GM12878 (cell line): ENCODE results near the gene PHACTR1. TPM values are rescaled to one million over a fixed set of nuclear protein-coding genes. Genes with fewer than 3 reads are reported as not detected.

Source experiments
- ATAC-seq: fragments of 200-7000 bp; cut with Tn5 transposase; 3 replicates; pipeline ENCODE4 v1.9.1; 2020; ENCODE audit warnings: mild to moderate bottlenecking, moderate library complexity
- BruUV-seq: library from RNA; stranded (reverse); fragments of 400-500 nt; replicated peaks from 2 replicates; lab custom pipeline; 2021; lab: Mats Ljungman, UMichigan
- CTCF ChIA-PET: fragments of 300-600 bp; sonication (Branson Sonifier 250); formaldehyde crosslinking; extraction: SDS; loops from one replicate; lab custom pipeline; 2021; ENCODE audit warnings: inconsistent platforms; lab: Yijun Ruan, JAX
- POLR2A ChIA-PET: fragments of 350-600 bp; formaldehyde crosslinking; extraction: SDS; loops from one replicate; lab custom pipeline; 2021; ENCODE audit warnings: inconsistent platforms; lab: Charles Lee
- RAD21 ChIA-PET: fragments of 300-600 bp; sonication (Branson Sonifier 250); formaldehyde crosslinking; loops from one replicate; lab custom pipeline; 2023; ENCODE audit warnings: antibody characterized with exemption; ENCODE audit not compliant: unreplicated experiment; lab: Charles Lee
- SMC1A ChIA-PET: fragments of 300-600 bp; sonication (Branson Sonifier 250); formaldehyde crosslinking; loops from one replicate; lab custom pipeline; 2023; ENCODE audit not compliant: unreplicated experiment, uncharacterized antibody; lab: Charles Lee
- DNase-seq: peaks from one replicate; pipeline ENCODE4 v3.0.0-alpha.2; 2011; ENCODE audit warnings: low read depth, low spot score
- FAIRE-seq: peaks from 3 replicates; lab custom pipeline; 2011; peaks lifted over from hg19 to GRCh38; lab: Jason Lieb, UNC
- H2AFZ ChIP-seq: 2 replicates; pipeline ENCODE4 v1.6.0; 2011; ENCODE audit warnings: low read depth, low read length, control low read depth; ENCODE audit not compliant: control insufficient read depth
- H3K27ac ChIP-seq: 2 replicates; pipeline ENCODE4 v1.5.1; 2011; ENCODE audit warnings: control low read depth; ENCODE audit not compliant: control insufficient read depth, insufficient read depth
- H3K27me3 ChIP-seq, 2 experiments: replicated peaks in 1 of 2; 2 replicates each; pipeline versions ENCODE4 v1.6.0 to v1.6.1; 2011; ENCODE audit warnings: low read length in 1 of 2; ENCODE audit not compliant: control insufficient read depth in 2 of 2, insufficient read depth in 2 of 2
- H3K36me3 ChIP-seq, 2 experiments: 2 replicates each; pipeline ENCODE4 v1.5.1; 2011; ENCODE audit warnings: low read length in 1 of 2; ENCODE audit not compliant: control insufficient read depth in 2 of 2, insufficient read depth in 2 of 2
- H3K4me1 ChIP-seq: 2 replicates; pipeline ENCODE4 v1.6.1; 2011; ENCODE audit warnings: mild to moderate bottlenecking, low read length, moderate library complexity, mixed read lengths; ENCODE audit not compliant: control insufficient read depth, insufficient read depth
- H3K4me2 ChIP-seq: 2 replicates; pipeline ENCODE4 v1.6.0; 2011; ENCODE audit warnings: control low read depth; ENCODE audit not compliant: control insufficient read depth, insufficient read depth
- H3K4me3 ChIP-seq: fragments of 200-600 bp; sonication (generic); 2 replicates; pipeline ENCODE4 v1.5.1; 2016
- H3K79me2 ChIP-seq: 2 replicates; pipeline ENCODE4 v1.6.0; 2011; ENCODE audit warnings: low read length; ENCODE audit not compliant: control insufficient read depth, insufficient read depth
- H3K9ac ChIP-seq: 2 replicates; pipeline ENCODE4 v1.8.0; 2011; ENCODE audit warnings: low read length, control low read depth, mixed read lengths; ENCODE audit not compliant: control insufficient read depth, insufficient read depth
- H3K9me3 ChIP-seq: replicated peaks from 3 replicates; pipeline ENCODE4 v1.5.1; 2011; ENCODE audit warnings: mild to moderate bottlenecking, low read length; ENCODE audit not compliant: control insufficient read depth, insufficient read depth
- H4K20me1 ChIP-seq: 2 replicates; pipeline ENCODE4 v1.6.0; 2011; ENCODE audit not compliant: control insufficient read depth, insufficient read depth
- BRCA1 ChIP-seq: IDR thresholded peaks from 2 replicates; pipeline ENCODE4 v1.6.1; 2011; ENCODE audit warnings: low read depth, low read length, improper control_type of control experiment
- EZH2 ChIP-seq: IDR thresholded peaks from 2 replicates; pipeline ENCODE4 v1.6.1; 2012; ENCODE audit warnings: low read depth, mild to moderate bottlenecking, control low read depth, inconsistent platforms, low read length, borderline replicate concordance; ENCODE audit not compliant: control insufficient read depth
- HDAC6 ChIP-seq: fragments of 200-600 bp; sonication (generic); IDR thresholded peaks from one replicate; pipeline ENCODE4 v1.8.0; 2017; ENCODE audit warnings: antibody characterized with exemption; ENCODE audit not compliant: unreplicated experiment
- JUND ChIP-seq: IDR thresholded peaks from 2 replicates; pipeline ENCODE4 v1.6.1; 2012; ENCODE audit warnings: low read depth, mild to moderate bottlenecking, low read length, improper control_type of control experiment, moderate library complexity
- PAX8 ChIP-seq: fragments of 450-650 bp; IDR thresholded peaks from 2 replicates; pipeline ENCODE4 v1.6.1; 2017; ENCODE audit warnings: mild to moderate bottlenecking, moderate library complexity
- POLR2A ChIP-seq: IDR thresholded peaks from 2 replicates; pipeline ENCODE4 v1.6.1; 2011; ENCODE audit warnings: low read depth, mild to moderate bottlenecking, low read length
- TARDBP ChIP-seq: IDR thresholded peaks from 2 replicates; pipeline ENCODE4 v1.6.1; 2016; ENCODE audit warnings: borderline replicate concordance
- TCF12 ChIP-seq: IDR thresholded peaks from 2 replicates; pipeline ENCODE4 v1.6.1; 2011; ENCODE audit warnings: low read depth, mild to moderate bottlenecking, low read length
- WGBS: methylation state at CpG from one replicate; pipeline ENCODE4 v1.1.6; 2016; ENCODE audit warnings: low lambda C conversion rate; ENCODE audit not compliant: insufficient replicate concordance, insufficient coverage; ENCODE audit errors: missing lambda C conversion rate; 5-methylcytosine and 5-hydroxymethylcytosine counted together
- in situ Hi-C: fragments of 300-500 bp; cut with MboI; formaldehyde crosslinking; loops from 9 replicates; pipeline ENCODE4 v1.14.3; 2018; ENCODE audit warnings: mixed read lengths
- intact Hi-C: fragments of 100-400 bp; cut with micrococcal nuclease; formaldehyde crosslinking; loops from one replicate; pipeline ENCODE4 v1.14.2; 2022; ENCODE audit not compliant: unreplicated experiment
- polyA plus RNA-seq, 11 experiments: library from polyadenylated mRNA; depleted of rRNA in 4 of 11; unstranded in 6 of 11; stranded (reverse) in 5 of 11; fragments of >200 nt; fragmentation: Nextera tagmentation in 4 of 11; fragmentation: Illumina TruSeq in 1 of 11; extraction: Ambion mirVana in 4 of 11; extraction: Trizol in 1 of 11; gene quantifications; 1 replicate in 1 of 11; 2 replicates in 10 of 11; pipeline versions ENCODE4 v1.2.1 to v1.2.3, GENCODE V29; 2011 to 2016; ENCODE audit warnings: inconsistent platforms in 2 of 11, missing spikeins in 2 of 11, low read depth in 1 of 11
- total RNA-seq, 4 experiments: library from RNA; depleted of rRNA in 3 of 4; stranded (reverse); fragments of >200 nt in 3 of 4; fragmentation: Illumina TruSeq in 1 of 4; extraction: Trizol in 1 of 4; gene quantifications; 2 replicates each; pipeline versions ENCODE4 v1.2.1 to v1.2.3, GENCODE V29; 2013 to 2021
- TF ChIP-seq, protein P1 (sequence below): fragments of 150-350 bp; IDR thresholded peaks from 2 replicates; pipeline ENCODE4 v1.6.1; 2014; ENCODE audit warnings: mild to moderate bottlenecking, low read depth, low read length
- TF ChIP-seq, protein P2 (sequence below): fragments of 450-650 bp; formaldehyde crosslinking; IDR thresholded peaks from 2 replicates; pipeline ENCODE4 v1.4.0; 2020; ENCODE audit warnings: mild to moderate bottlenecking, moderate library complexity
- TF ChIP-seq, protein P3 (sequence below): IDR thresholded peaks from 2 replicates; pipeline ENCODE4 v1.6.1; 2012; ENCODE audit warnings: low read depth, low read length, improper control_type of control experiment
- TF ChIP-seq, protein P4 (sequence below): fragments of 450-650 bp; IDR thresholded peaks from 2 replicates; pipeline ENCODE4 v1.6.1; 2018; ENCODE audit warnings: borderline replicate concordance, mild to moderate bottlenecking; ENCODE audit not compliant: partially characterized antibody

The PHACTR1 gene
- total and polyA plus RNA-seq, 10 of the 15 experiments (the other 5 are each of a cell fraction or from before 2014, with no cell fraction given), result 34.2 to 94.6 (median 62.3) TPM

DNA sequence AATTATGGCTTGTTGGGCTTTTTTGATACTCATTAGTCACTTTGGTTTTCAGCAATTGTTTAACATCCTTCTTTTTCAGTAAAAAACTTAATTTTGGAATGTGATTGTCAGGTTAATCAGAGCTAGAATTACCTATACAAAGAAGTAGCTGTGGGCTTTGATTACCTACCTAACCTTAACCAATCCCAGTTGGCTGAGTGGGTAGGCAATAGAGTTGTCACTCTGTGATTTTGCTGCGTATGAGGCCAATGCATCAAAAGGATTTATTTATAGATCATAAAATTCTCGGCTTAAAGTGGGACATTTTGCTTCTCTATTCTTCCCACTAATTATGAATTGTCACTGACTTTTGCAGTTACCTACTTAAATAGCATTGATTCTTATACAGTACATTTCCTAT is 111.4 kb downstream of the PHACTR1 start (continued):
- TF ChIP-seq, protein P1, sequence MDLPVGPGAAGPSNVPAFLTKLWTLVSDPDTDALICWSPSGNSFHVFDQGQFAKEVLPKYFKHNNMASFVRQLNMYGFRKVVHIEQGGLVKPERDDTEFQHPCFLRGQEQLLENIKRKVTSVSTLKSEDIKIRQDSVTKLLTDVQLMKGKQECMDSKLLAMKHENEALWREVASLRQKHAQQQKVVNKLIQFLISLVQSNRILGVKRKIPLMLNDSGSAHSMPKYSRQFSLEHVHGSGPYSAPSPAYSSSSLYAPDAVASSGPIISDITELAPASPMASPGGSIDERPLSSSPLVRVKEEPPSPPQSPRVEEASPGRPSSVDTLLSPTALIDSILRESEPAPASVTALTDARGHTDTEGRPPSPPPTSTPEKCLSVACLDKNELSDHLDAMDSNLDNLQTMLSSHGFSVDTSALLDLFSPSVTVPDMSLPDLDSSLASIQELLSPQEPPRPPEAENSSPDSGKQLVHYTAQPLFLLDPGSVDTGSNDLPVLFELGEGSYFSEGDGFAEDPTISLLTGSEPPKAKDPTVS, result no peak

DNA sequence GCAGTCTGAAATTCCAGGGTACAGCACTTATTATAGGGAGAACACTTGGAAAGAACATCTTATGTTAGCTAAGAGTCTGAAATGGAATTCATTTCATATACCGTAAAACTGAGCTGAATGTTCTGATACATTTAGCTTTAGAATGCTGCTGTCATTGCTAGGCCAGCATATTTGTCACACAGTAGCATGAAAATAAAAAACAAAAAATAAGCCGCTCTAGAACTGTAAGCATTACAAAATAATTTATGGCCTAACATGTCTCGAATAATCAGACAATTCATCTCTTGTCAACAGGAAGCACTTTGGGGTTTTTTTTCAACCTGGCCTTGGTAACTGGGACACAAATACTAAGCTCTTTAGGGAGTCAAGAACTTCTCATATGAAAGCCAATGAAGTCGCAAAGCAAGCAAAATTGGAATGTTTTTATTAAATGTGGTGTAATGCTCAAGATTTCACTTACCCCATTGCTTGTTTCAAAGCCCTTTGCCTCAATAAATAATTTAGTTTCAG is 115.7 kb downstream of the PHACTR1 start:
- FAIRE-seq, result no peak
- no peak overlapping the region for H3K27ac ChIP-seq
- DNase-seq, result no peak
- ChIA-PET SMC1A (no interaction called here), POLR2A (no interaction called here), CTCF (no interaction called here), RAD21 (no interaction called here)
- H3K9me3 ChIP-seq, result no peaks in the 10 kb centered on the region
- in situ Hi-C loops (no loop called here), intact Hi-C loops (no loop called here)
- no TSS peak for BruUV-seq
- H3K4me3 ChIP-seq, result no peak overlapping the region
- WGBS, result 35% methylated on average over 4 of the region's 4 CpGs
- H3K36me3 ChIP-seq, result no peaks in the 10 kb centered on the region
- no peak for ATAC-seq
- H3K4me2 ChIP-seq, result no peak overlapping the region
- H2AFZ ChIP-seq, result no peak overlapping the region
- no peaks in the 10 kb centered on the region for H3K79me2 ChIP-seq
- no peaks in the 10 kb centered on the region for H3K27me3 ChIP-seq
- H3K4me1 ChIP-seq, result no peaks in the 10 kb centered on the region
- no peaks in the 10 kb centered on the region for H4K20me1 ChIP-seq
- no peak overlapping the region for H3K9ac ChIP-seq
- no peak for TF ChIP-seq HDAC6
- TF ChIP-seq EZH2, result no peak
- TF ChIP-seq TCF12, result no peak
- TF ChIP-seq POLR2A, result no peak
- TF ChIP-seq PAX8, result no peak
- TF ChIP-seq, protein P2, sequence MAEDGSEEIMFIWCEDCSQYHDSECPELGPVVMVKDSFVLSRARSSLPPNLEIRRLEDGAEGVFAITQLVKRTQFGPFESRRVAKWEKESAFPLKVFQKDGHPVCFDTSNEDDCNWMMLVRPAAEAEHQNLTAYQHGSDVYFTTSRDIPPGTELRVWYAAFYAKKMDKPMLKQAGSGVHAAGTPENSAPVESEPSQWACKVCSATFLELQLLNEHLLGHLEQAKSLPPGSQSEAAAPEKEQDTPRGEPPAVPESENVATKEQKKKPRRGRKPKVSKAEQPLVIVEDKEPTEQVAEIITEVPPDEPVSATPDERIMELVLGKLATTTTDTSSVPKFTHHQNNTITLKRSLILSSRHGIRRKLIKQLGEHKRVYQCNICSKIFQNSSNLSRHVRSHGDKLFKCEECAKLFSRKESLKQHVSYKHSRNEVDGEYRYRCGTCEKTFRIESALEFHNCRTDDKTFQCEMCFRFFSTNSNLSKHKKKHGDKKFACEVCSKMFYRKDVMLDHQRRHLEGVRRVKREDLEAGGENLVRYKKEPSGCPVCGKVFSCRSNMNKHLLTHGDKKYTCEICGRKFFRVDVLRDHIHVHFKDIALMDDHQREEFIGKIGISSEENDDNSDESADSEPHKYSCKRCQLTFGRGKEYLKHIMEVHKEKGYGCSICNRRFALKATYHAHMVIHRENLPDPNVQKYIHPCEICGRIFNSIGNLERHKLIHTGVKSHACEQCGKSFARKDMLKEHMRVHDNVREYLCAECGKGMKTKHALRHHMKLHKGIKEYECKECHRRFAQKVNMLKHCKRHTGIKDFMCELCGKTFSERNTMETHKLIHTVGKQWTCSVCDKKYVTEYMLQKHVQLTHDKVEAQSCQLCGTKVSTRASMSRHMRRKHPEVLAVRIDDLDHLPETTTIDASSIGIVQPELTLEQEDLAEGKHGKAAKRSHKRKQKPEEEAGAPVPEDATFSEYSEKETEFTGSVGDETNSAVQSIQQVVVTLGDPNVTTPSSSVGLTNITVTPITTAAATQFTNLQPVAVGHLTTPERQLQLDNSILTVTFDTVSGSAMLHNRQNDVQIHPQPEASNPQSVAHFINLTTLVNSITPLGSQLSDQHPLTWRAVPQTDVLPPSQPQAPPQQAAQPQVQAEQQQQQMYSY, result no peak
- TF ChIP-seq, protein P3, sequence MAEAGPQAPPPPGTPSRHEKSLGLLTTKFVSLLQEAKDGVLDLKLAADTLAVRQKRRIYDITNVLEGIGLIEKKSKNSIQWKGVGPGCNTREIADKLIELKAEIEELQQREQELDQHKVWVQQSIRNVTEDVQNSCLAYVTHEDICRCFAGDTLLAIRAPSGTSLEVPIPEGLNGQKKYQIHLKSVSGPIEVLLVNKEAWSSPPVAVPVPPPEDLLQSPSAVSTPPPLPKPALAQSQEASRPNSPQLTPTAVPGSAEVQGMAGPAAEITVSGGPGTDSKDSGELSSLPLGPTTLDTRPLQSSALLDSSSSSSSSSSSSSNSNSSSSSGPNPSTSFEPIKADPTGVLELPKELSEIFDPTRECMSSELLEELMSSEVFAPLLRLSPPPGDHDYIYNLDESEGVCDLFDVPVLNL, result no peak
- TF ChIP-seq BRCA1, result no peak
- TF ChIP-seq TARDBP, result no peak
- TF ChIP-seq, protein P4, sequence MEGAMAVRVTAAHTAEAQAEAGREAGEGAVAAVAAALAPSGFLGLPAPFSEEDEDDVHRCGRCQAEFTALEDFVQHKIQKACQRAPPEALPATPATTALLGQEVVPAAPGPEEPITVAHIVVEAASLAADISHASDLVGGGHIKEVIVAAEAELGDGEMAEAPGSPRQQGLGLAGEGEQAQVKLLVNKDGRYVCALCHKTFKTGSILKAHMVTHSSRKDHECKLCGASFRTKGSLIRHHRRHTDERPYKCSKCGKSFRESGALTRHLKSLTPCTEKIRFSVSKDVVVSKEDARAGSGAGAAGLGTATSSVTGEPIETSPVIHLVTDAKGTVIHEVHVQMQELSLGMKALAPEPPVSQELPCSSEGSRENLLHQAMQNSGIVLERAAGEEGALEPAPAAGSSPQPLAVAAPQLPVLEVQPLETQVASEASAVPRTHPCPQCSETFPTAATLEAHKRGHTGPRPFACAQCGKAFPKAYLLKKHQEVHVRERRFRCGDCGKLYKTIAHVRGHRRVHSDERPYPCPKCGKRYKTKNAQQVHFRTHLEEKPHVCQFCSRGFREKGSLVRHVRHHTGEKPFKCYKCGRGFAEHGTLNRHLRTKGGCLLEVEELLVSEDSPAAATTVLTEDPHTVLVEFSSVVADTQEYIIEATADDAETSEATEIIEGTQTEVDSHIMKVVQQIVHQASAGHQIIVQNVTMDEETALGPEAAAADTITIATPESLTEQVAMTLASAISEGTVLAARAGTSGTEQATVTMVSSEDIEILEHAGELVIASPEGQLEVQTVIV, result no peak
- TF ChIP-seq JUND, result no peak
